Measurements from ENCODE around the gene CX3CR1.
"Not testable (repeated sequence)": the region's sequence is repeated elsewhere in the genome, so short reads cannot be mapped to it uniquely, and the experiment has no call there.

CX3CR1 gene

DNA sequence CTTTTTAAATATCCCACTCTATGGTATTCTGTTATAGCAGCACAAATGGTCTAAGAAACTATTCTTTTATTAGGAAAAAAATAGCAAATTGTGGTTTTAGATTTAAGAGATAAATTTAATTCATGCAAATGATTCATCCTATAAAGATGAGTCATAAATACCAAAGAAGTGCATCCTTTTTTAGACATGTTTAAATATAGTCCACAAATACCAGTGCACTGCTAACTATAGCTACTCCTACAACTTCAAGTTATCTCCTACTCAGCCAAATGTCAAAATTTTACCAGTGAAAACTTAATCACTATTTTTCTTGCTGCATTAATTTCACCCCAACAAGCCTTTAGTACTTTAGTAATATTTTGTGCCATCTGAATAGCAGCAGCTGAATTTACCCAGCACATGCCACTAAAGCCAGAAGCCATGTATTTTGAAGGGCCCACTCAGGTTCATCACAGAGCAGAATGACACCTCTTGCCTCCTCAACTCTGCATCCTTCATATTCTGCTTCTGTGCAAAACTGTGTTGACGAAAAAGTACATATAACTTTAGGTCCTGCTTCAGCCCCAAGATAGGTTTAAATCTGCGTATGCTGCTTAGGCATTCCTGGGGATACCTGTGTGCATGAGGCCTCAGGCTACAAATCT is 24.9 kb downstream of the CX3CR1 start:
- Mint-ChIP-seq H3K27ac (peak overlapping the region; percentile 63 to 83), H3K4me3 (peak overlapping the region; percentile 63), H3K36me3 (ENCODE audit: insufficient read depth) (no peaks in the 10 kb centered on the region), H3K27me3 (no peaks in the 10 kb centered on the region), H3K4me1 (ENCODE audit: low read depth in 2 of 2) (peaks cover 48 to 56% of the 10 kb centered on the region in 2 donors), H3K9me3 (no peaks in the 10 kb centered on the region)
- no peak for DNase-seq
- ATAC-seq (replicated peaks), result peak; percentile 33

DNA sequence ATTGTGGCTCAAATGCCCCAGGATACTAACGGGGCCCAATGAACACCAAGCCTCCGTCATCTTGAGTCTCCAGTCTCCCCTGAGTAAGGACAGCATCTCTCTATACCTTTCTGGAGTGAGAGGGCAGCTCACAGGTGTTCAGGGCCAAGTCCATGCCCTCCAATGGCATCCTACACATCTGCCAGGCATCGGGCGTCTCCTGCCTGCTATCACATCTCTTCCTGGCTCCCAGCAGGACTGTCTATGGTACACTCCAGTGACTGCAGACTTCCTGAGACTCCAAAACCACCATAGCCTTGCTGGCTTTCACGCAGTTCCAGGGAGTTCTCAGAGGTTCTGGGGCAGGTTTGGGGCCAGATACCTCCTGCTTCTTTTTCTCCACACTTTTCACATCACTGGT is 28.3 kb downstream of the CX3CR1 start:
- H3K27me3 Mint-ChIP-seq, result no peaks in the 10 kb centered on the region
- H3K27ac Mint-ChIP-seq, result peak overlapping the region; percentile 74
- ATAC-seq (replicated peaks), result no peak
- H3K36me3 Mint-ChIP-seq (ENCODE audit: insufficient read depth), result no peaks in the 10 kb centered on the region
- no peak overlapping the region for H3K4me3 Mint-ChIP-seq
- H3K4me1 Mint-ChIP-seq (ENCODE audit: low read depth in 2 of 2), result peaks cover 36 to 47% of the 10 kb centered on the region in 2 donors
- no peak for DNase-seq
- H3K9me3 Mint-ChIP-seq, result no peaks in the 10 kb centered on the region

DNA sequence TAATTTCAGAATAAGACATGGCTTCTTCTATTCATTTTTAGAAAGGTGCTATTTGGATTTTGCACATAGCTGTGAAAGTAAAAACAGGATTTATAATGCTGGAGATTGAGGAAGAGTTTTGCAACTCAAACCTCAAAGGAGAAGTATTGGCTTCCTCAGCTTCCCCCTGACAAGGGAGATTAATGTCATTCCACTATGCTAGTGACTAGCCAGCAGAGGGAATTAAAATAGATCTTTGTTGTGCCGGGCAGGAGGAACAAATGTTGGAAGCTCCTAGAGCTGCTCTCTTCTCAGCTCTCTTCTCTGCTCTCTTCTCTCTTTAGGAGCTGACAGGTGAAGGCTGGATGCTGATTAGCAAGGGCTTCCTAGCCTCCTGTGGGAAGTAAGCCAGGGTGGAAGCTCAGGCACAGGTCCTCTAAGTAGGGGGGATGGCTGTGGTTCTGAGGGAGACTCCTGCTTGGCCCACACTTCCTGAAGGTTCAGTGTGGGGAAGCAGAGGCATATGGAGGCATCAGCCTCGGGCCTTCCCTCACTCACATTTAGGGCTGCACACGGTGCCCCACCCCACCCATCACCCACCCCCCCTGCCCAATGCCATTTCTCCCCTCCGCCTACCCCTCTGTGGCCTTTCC is 29.6 kb downstream of the CX3CR1 start:
- Mint-ChIP-seq H3K27me3 (no peaks in the 10 kb centered on the region), H3K36me3 (ENCODE audit: insufficient read depth) (no peaks in the 10 kb centered on the region), H3K27ac (peak overlapping the region; percentile 72 to 88), H3K4me3 (peak overlapping the region; percentile 27), H3K4me1 (ENCODE audit: low read depth in 2 of 2) (peaks cover 32 to 35% of the 10 kb centered on the region in 2 donors), H3K9me3 (no peaks in the 10 kb centered on the region)
- ATAC-seq (replicated peaks) (no peak), DNase-seq (no peak)

DNA sequence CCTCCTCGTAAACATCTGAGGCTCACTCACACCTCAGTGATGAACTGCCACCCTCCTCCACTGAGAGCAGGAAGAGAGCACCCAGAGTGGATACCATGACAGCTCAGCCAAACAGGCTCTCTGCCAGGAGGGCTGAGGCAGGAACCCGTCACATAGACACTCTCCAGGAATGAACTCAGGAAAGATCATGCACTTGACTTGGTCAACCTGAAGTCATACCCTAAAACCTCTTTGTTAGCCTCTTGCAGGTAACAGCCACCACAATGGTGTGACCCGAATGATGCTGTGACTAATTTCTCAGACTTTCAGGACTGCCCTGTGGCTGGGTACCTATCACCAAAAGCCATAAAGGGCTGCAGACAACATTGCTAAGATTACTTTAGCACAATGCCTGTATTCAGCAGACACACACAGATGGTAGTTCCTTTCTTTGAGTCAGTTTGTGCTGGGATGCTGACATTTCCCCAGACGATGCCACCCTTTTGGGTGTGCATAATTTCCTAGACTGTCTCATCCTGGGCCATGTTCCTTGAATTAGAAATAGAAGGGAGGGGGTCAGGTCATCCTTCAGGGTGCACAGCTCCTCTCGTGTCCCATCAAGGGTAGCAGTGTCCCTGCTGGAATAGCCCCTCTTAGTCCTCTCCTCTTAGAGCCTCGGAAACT is 30.3 kb downstream of the CX3CR1 start:
- Mint-ChIP-seq H3K27me3 (no peaks in the 10 kb centered on the region), H3K9me3 (no peaks in the 10 kb centered on the region), H3K4me3 (peak overlapping the region; percentile 27), H3K4me1 (ENCODE audit: low read depth in 2 of 2) (peaks cover 29 to 31% of the 10 kb centered on the region in 2 donors), H3K27ac (peak overlapping the region; percentile 72 to 88), H3K36me3 (ENCODE audit: insufficient read depth) (no peaks in the 10 kb centered on the region)
- DNase-seq (peak in 1 of 3 experiments; percentile 15), ATAC-seq (replicated peaks) (peak; percentile 86)

DNA sequence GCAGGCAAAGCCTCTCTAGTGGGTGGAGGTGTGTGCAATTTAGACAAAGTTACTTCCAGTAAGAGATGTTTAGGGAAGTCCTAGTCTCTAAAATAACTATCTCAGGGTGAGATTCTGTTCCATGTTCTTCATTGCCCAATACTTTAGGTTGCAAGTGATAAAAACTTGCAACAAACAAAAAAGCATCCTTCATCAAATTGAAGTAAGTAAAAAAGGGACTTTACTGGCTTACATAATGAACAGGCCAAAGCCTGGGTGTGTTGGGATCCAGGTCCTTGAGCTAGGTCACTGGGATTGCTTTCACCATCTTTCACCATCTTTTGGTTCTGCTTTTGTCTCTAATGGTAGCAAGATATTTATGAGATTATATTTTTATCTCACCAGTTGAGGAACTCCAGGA is 38.3 kb downstream of the CX3CR1 start:
- DNase-seq (no peak), ATAC-seq (replicated peaks) (no peak)
- Mint-ChIP-seq H3K4me1 (ENCODE audit: low read depth in 2 of 2) (peaks cover 20 to 31% of the 10 kb centered on the region in 2 donors), H3K27ac (peak overlapping the region in 1 of 2 donors; percentile 5), H3K9me3 (no peaks in the 10 kb centered on the region), H3K36me3 (ENCODE audit: insufficient read depth) (peaks cover 2% of the 10 kb centered on the region), H3K27me3 (no peaks in the 10 kb centered on the region), H3K4me3 (no peak overlapping the region)

DNA sequence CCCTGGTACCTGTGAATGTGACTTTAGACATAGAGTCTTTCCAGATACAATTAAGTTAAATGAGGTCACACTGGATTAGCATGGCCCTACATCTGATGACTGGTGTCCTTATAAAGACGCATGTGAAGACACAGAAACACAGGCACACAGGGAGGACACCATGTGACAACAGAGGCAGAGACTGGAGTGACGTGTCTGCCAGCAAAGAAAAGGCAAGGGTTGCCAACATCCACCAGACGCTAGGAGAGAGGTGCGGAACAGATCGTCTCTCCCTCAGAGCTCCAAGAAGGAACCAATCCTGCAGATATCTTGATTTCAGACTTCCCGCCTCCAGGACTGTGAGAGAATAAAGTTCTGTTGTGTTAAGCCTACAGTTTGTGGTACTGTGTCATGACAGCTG is 42.8 kb downstream of the CX3CR1 start:
- Mint-ChIP-seq H3K27me3 (no peaks in the 10 kb centered on the region), H3K36me3 (ENCODE audit: insufficient read depth) (no peaks in the 10 kb centered on the region), H3K9me3 (no peaks in the 10 kb centered on the region), H3K4me1 (ENCODE audit: low read depth in 2 of 2) (peaks cover 44 to 60% of the 10 kb centered on the region in 2 donors), H3K4me3 (peak overlapping the region in 1 of 2 donors; percentile 9), H3K27ac (no peak overlapping the region)
- no peak for ATAC-seq (replicated peaks)
- no peak for DNase-seq

DNA sequence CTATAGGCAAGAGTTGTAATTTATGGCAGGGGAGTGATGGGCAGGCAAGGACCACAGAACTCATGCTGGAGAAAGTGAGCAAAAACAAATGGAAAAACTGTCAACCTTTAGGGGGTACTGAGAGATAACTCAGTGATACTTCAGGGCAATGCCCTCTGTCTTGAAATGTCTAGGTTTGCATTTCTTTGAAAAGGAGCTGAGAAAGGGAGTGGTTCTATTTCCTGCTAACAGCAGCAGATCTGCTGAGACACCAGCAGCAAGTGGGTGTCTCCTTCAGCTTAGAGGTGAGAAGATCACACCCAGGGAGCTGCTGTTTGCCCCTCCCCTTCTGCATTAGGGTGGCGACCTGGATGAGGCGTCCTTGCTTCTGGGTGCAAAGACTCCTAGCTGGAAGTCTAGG is 45.2 kb downstream of the CX3CR1 start:
- ATAC-seq (replicated peaks) (peak; percentile 97), DNase-seq (peak; percentile 38 to 44 (median 43))
- H3K27me3 Mint-ChIP-seq, result no peaks in the 10 kb centered on the region
- H3K27ac Mint-ChIP-seq, result peak overlapping the region; percentile 75 to 91
- H3K4me1 Mint-ChIP-seq (ENCODE audit: low read depth in 2 of 2), result peaks cover 52 to 63% of the 10 kb centered on the region in 2 donors
- H3K9me3 Mint-ChIP-seq, result peaks cover 0 to 3% of the 10 kb centered on the region in 2 donors
- H3K36me3 Mint-ChIP-seq (ENCODE audit: insufficient read depth), result no peaks in the 10 kb centered on the region
- peak overlapping the region; percentile 76 to 91 for H3K4me3 Mint-ChIP-seq

DNA sequence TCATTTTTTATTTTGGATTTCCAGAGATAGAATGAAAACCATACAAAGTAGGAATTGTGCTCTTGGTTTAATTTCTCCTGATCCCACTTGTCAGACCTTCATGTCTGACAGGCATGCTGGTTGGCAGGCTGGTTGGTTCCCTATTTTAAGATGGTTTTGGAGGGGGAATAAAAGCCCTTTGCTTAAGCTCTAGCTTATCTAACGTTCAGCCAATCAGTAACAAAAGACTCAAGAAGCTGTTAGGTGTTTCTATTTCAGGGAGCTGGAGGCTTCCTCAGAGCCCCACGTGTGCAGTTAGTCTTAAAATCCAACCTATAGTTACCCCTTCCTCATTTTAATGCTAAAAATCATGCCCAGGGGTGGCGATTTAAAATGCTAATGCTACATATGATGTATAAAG is 47.0 kb downstream of the CX3CR1 start:
- Mint-ChIP-seq H3K27me3 (no peaks in the 10 kb centered on the region), H3K27ac (peak overlapping the region in 1 of 2 donors; percentile 91), H3K9me3 (peaks cover 0 to 3% of the 10 kb centered on the region in 2 donors), H3K36me3 (ENCODE audit: insufficient read depth) (no peaks in the 10 kb centered on the region), H3K4me1 (ENCODE audit: low read depth in 2 of 2) (peaks cover 47 to 48% of the 10 kb centered on the region in 2 donors), H3K4me3 (peak overlapping the region; percentile 76 to 91)
- DNase-seq (no peak), ATAC-seq (replicated peaks) (no peak)

DNA sequence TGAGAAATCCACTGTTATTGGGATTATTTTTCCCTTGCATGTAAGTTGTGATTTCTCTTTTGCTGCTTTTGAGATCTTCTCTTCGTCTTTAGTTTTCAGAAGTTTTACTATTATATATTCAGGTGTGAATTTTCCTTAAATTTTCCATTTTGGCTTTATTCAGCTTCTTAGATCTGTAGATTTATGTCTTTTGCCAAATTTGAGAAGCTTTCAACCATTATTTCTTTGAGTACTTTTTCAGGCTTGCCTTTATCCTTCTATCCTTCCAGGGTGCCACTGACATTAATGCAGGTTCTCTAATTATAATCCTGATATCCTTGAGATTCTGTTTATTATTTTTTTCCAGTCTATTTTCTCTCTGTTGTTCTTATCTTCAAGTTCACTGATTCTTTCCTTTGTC is 49.4 kb downstream of the CX3CR1 start:
- Mint-ChIP-seq H3K9me3 (peaks cover 0 to 3% of the 10 kb centered on the region in 2 donors), H3K27ac (peak overlapping the region in 1 of 2 donors; percentile 38), H3K4me3 (no peak overlapping the region), H3K27me3 (no peaks in the 10 kb centered on the region), H3K4me1 (ENCODE audit: low read depth in 2 of 2) (peaks cover 40 to 49% of the 10 kb centered on the region in 2 donors), H3K36me3 (ENCODE audit: insufficient read depth) (no peaks in the 10 kb centered on the region)
- ATAC-seq (replicated peaks) (no peak), DNase-seq (no peak)

DNA sequence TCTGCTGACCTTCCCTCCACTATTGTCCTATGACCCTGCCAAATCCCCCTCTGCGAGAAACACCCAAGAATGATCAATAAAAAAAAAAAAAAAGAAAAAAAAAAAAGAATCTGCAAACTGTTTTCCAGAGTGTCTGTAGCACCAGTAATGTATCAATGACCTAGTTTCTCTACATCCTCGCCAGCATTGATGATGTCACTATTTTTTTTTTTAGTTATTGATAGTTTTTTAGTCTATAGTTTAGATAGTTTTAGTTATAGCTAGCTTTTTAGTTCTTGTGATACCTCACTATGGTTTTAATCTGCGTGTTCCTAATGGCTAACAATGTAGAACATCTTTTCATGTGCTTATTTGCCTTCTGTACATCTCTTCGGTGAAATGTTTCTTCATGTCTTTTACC is 51.3 kb downstream of the CX3CR1 start:
- Mint-ChIP-seq H3K9me3 (peaks cover 0 to 3% of the 10 kb centered on the region in 2 donors), H3K4me3 (peak overlapping the region in 1 of 2 donors; percentile 18), H3K36me3 (ENCODE audit: insufficient read depth) (no peaks in the 10 kb centered on the region), H3K27ac (no peak overlapping the region), H3K4me1 (ENCODE audit: low read depth in 2 of 2) (peaks cover 30 to 46% of the 10 kb centered on the region in 2 donors), H3K27me3 (no peaks in the 10 kb centered on the region)
- ATAC-seq (replicated peaks) (no peak), DNase-seq (no peak)

DNA sequence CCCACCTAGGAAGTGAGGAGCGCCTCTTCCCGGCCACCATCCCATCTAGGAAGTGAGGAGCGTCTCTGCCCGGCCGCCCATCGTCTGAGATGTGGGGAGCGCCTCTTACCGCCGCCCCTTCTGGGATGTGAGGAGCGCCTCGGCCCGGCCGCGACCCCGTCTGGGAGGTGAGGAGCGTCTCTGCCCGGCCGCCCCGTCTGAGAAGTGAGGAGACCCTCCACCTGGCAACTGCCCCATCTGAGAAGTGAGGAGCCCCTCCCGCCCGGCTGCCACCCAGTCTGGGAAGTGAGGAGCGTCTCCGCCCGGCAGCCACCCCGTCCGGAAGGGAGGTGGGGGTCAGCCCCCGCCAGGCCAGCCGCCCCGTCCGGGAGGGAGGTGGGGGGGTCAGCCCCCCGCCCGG is 52.2 kb downstream of the CX3CR1 start:
- not testable (repeated sequence) for ATAC-seq (replicated peaks); H3K36me3 Mint-ChIP-seq (ENCODE audit: insufficient read depth); H3K27me3 Mint-ChIP-seq; H3K9me3 Mint-ChIP-seq; H3K4me3 Mint-ChIP-seq; H3K27ac Mint-ChIP-seq; DNase-seq
- H3K4me1 Mint-ChIP-seq (ENCODE audit: low read depth in 2 of 2), result peaks cover 33 to 47% of the 10 kb centered on the region in 2 donors

DNA sequence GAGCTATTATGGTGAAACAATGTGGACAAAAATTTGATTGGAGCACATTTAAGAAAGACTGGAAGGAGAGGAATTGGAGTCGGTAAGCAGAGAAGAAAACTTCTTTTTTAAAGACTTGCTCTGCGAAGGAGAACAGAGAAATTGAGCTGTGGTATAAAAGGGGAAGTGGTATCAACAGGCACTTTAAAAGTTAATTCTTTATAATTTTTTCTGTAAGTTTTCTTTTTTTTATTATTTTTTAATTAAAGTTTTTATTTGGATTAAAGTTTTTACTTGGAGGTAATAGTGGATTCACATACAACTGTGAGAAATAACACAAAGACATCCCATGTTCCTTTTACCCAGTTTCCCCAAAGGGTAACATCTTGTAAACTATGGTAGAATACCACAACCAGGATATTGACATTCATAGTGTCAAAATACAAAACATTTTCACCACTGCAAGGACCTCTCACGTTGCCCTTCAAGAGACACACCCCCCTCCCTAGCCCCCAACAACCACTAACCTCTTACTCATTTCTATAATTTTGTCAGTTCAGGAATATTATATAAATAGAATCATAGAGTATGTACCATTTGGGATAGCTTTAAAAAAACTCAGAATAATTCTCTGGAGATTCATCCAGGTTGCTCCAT is 53.6 kb downstream of the CX3CR1 start:
- peaks cover 0 to 3% of the 10 kb centered on the region in 2 donors for H3K9me3 Mint-ChIP-seq
- peak; percentile 18 for ATAC-seq (replicated peaks)
- peaks cover 28 to 46% of the 10 kb centered on the region in 2 donors for H3K4me1 Mint-ChIP-seq (ENCODE audit: low read depth in 2 of 2)
- H3K27ac Mint-ChIP-seq, result peak overlapping the region in 1 of 2 donors; percentile 50
- H3K27me3 Mint-ChIP-seq, result no peaks in the 10 kb centered on the region
- DNase-seq, result no peak
- H3K4me3 Mint-ChIP-seq, result peak overlapping the region in 1 of 2 donors; percentile 9
- no peaks in the 10 kb centered on the region for H3K36me3 Mint-ChIP-seq (ENCODE audit: insufficient read depth)

DNA sequence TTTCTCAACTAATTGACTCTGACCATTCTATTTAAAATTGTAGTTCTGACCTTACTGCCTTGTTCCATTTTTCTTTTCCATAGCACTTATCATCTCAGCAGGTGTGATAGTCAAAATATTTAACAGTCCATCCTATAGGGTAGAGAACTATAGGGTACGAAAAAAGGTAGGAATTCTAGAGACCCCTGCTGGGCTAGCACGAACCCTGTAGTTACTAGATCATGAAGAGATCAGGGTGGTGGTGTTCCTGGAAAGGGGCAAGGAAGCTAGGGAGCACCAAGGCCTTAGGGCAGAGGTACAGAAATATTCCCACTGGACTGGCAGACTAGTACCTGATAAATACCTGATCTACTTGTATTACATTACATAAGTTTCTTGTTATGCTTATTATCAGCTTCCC is 55.5 kb downstream of the CX3CR1 start:
- Mint-ChIP-seq H3K4me3 (peak overlapping the region in 1 of 2 donors; percentile 9), H3K4me1 (ENCODE audit: low read depth in 2 of 2) (peaks cover 32 to 59% of the 10 kb centered on the region in 2 donors), H3K27ac (peak overlapping the region in 1 of 2 donors; percentile 81), H3K27me3 (no peaks in the 10 kb centered on the region), H3K9me3 (no peaks in the 10 kb centered on the region), H3K36me3 (ENCODE audit: insufficient read depth) (no peaks in the 10 kb centered on the region)
- no peak for ATAC-seq (replicated peaks)
- no peak for DNase-seq

All from effector memory CD8-positive, alpha-beta T cell (primary cell).